ENCODE results near the gene XAB2.

XAB2 gene

GRCh38 chr19:7632340-7633203, 3.2 kb upstream of the XAB2 start:
- no peak for DNase-seq

- no peak for DNase-seq
Observed at GRCh38 chr19:7631577-7631976, 2.2 kb upstream of the XAB2 start.

- no peak for DNase-seq
Observed at GRCh38 chr19:7628589-7629311, 595 bp downstream of the XAB2 start.

- no peak for DNase-seq
Observed at GRCh38 chr19:7627166-7627565, 2.2 kb downstream of the XAB2 start.

GRCh38 chr19:7625763-7626372, 3.5 kb downstream of the XAB2 start:
- DNase-seq = no peak

- DNase-seq = no peak
Observed at GRCh38 chr19:7624810-7625209, 4.5 kb downstream of the XAB2 start.

GRCh38 chr19:7623725-7624603, 5.4 kb downstream of the XAB2 start:
- no peak for DNase-seq

GRCh38 chr19:7622933-7623685, 6.2 kb downstream of the XAB2 start:
- no peak for DNase-seq

GRCh38 chr19:7620442-7621412, 8.6 kb downstream of the XAB2 start:
- DNase-seq = no peak

GRCh38 chr19:7619671-7620441, 9.5 kb downstream of the XAB2 start:
- DNase-seq = no peak

- no peak for DNase-seq
Observed at GRCh38 chr19:7618771-7619510, 10.4 kb downstream of the XAB2 start.

- no peak for DNase-seq
Observed at GRCh38 chr19:7618348-7618747, 11.0 kb downstream of the XAB2 start.

GRCh38 chr19:7617735-7618134, 11.6 kb downstream of the XAB2 start:
- no peak for DNase-seq

GRCh38 chr19:7617172-7617571, 12.2 kb downstream of the XAB2 start:
- DNase-seq = no peak

- DNase-seq = no peak
Observed at GRCh38 chr19:7614859-7615741, 14.2 kb downstream of the XAB2 start.

- no peak for DNase-seq
Observed at GRCh38 chr19:7612282-7613274, 16.8 kb downstream of the XAB2 start.

All from DMS 273 treated with DMSO at 0.1 percent for 48 hours (cell line).